Measurements from ENCODE around the gene WDFY1. TPM values are rescaled to one million over a fixed set of nuclear protein-coding genes. Genes with fewer than 3 reads are reported as not detected.

The WDFY1 gene
- total and polyA plus RNA-seq, 9 of the 15 experiments (the other 6 are each of a cell fraction or from before 2014, with no cell fraction given) = 5.4 to 27.6 (median 17.5) TPM

- 0% methylated on average over 2 of the region's 2 CpGs for WGBS (ENCODE audit: insufficient coverage, low coverage, missing lambda C conversion rate)
Observed at GRCh38 chr2:223886726-223887125, 58.4 kb downstream of the WDFY1 start.

GRCh38 chr2:223884399-223884798, 60.7 kb downstream of the WDFY1 start:
- Histone ChIP-seq H3K4me2 (ENCODE audit: insufficient read depth, low read length) (no peak overlapping the region), H3K4me1 (replicated peaks in 1 of 2; ENCODE audit: control insufficient read depth in 2 of 2, insufficient read depth in 2 of 2, low read length in 2 of 2) (no peaks in the 10 kb centered on the region), H3K27me3 (ENCODE audit: control insufficient read depth in 2 of 2, insufficient read depth in 2 of 2, low read length in 2 of 2) (no peaks in the 10 kb centered on the region), H4K20me1 (replicated peaks; ENCODE audit: control insufficient read depth, insufficient read depth, low read length) (no peaks in the 10 kb centered on the region), H3K79me2 (ENCODE audit: control insufficient read depth, insufficient read depth, low read length) (no peaks in the 10 kb centered on the region), H3K9me3 (replicated peaks; ENCODE audit: control insufficient read depth, insufficient read depth, low read depth, low read length) (no peaks in the 10 kb centered on the region), H2AFZ (ENCODE audit: low read depth, low read length) (no peak overlapping the region), H3K27ac (ENCODE audit: extremely low read depth, low read depth, low read length) (no peak overlapping the region), H3K9me1 (ENCODE audit: control insufficient read depth, insufficient read depth, low read length) (no peaks in the 10 kb centered on the region), H3K9ac (ENCODE audit: insufficient read depth in 1 of 2, low read depth in 2 of 2, low read length in 2 of 2) (no peak overlapping the region), H3K4me3 (no peak overlapping the region), H3K36me3 (ENCODE audit: control insufficient read depth, insufficient read depth, low read length) (peaks cover 12% of the 10 kb centered on the region; the same call in 2 of the 3 replicates)
- no TSS peak for BruUV-seq (replicated peaks)
- in situ Hi-C loops (cut with MboI) = no loop called here
- intact Hi-C loops (cut with micrococcal nuclease) = no loop called here
- ATAC-seq (no peak), FAIRE-seq (no peak), DNase-seq (ENCODE audit: extremely low read depth in 1 of 4, low spot score in 3 of 4) (no peak)
- WGBS (ENCODE audit: insufficient coverage, low coverage, missing lambda C conversion rate) = 67% methylated on average over 3 of the region's 3 CpGs
- CTCF ChIA-PET (ENCODE audit: low intra/inter-chr PET ratio) = no interaction called here
- POLR2A ChIA-PET = no interaction called here
- TF ChIP-seq YY1 (IDR thresholded peaks at IDR 0.05; ENCODE audit: borderline replicate concordance in 1 of 3, control insufficient read depth in 1 of 3, extremely low read depth in 1 of 3, insufficient read depth in 3 of 3, insufficient read length in 1 of 3, insufficient replicate concordance in 2 of 3, low read depth in 1 of 3, low read length in 2 of 3) (peak in 1 of 3 experiments; percentile 19), TFE3 (CRISPR knock-in tag; IDR thresholded peaks at IDR 0.05) (no peak)

More at GRCh38 chr2:223886726-223887125, 58.4 kb downstream of the WDFY1 start:
- in situ Hi-C loops (cut with MboI) (no loop called here), intact Hi-C loops (cut with micrococcal nuclease) (no loop called here)
- Histone ChIP-seq H3K79me2 (ENCODE audit: control insufficient read depth, insufficient read depth, low read length) (no peaks in the 10 kb centered on the region), H3K9me1 (ENCODE audit: control insufficient read depth, insufficient read depth, low read length) (no peaks in the 10 kb centered on the region), H4K20me1 (replicated peaks; ENCODE audit: control insufficient read depth, insufficient read depth, low read length) (no peaks in the 10 kb centered on the region), H2AFZ (ENCODE audit: low read depth, low read length) (no peak overlapping the region), H3K4me3 (no peak overlapping the region), H3K9ac (ENCODE audit: insufficient read depth in 1 of 2, low read depth in 2 of 2, low read length in 2 of 2) (no peak overlapping the region), H3K4me2 (ENCODE audit: insufficient read depth, low read length) (no peak overlapping the region), H3K4me1 (replicated peaks in 1 of 2; ENCODE audit: control insufficient read depth in 2 of 2, insufficient read depth in 2 of 2, low read length in 2 of 2) (no peaks in the 10 kb centered on the region), H3K27me3 (ENCODE audit: control insufficient read depth in 2 of 2, insufficient read depth in 2 of 2, low read length in 2 of 2) (no peaks in the 10 kb centered on the region), H3K27ac (ENCODE audit: extremely low read depth, low read depth, low read length) (no peak overlapping the region), H3K9me3 (replicated peaks; ENCODE audit: control insufficient read depth, insufficient read depth, low read depth, low read length) (no peaks in the 10 kb centered on the region), H3K36me3 (ENCODE audit: control insufficient read depth, insufficient read depth, low read length) (peaks cover 3% of the 10 kb centered on the region; the same call in 1 of the 3 replicates)
- ChIA-PET CTCF (ENCODE audit: low intra/inter-chr PET ratio) (no interaction called here), POLR2A (no interaction called here)
- no TSS peak for BruUV-seq (replicated peaks)
- no peak for ATAC-seq
- FAIRE-seq = no peak
- no peak for DNase-seq (ENCODE audit: extremely low read depth in 1 of 4, low spot score in 3 of 4)
- no peak for TF ChIP-seq SMAD3 (CRISPR knock-in tag; conservative IDR thresholded peaks at IDR 0.05)

All from K562 (cell line).